Suprapubic skin (tissue), 4 donors: ENCODE results near the gene SPTBN1.

Experiments
- CTCF ChIP-seq, 2 donors: fragments of 200-600 bp in 1 of 2; fragments of 450-650 bp in 1 of 2; sonication (generic) in 1 of 2; IDR thresholded peaks; one replicate each; pipeline ENCODE4 v1.5.1; 2016 to 2019; ENCODE audit warnings: antibody characterized with exemption in 2 of 2, mild to moderate bottlenecking in 1 of 2, moderate library complexity in 1 of 2
- EP300 ChIP-seq: sonication (generic); formaldehyde crosslinking; IDR thresholded peaks from one replicate; pipeline ENCODE4 v1.6.1; 2017; ENCODE audit warnings: antibody characterized with exemption
- POLR2A ChIP-seq, 2 donors: fragments of 450-650 bp; IDR thresholded peaks; one replicate each; pipeline ENCODE4 v1.6.1; 2017; ENCODE audit warnings: antibody characterized with exemption in 2 of 2, mild to moderate bottlenecking in 2 of 2, moderate library complexity in 2 of 2
- POLR2AphosphoS5 ChIP-seq, 3 donors: sonication (generic); formaldehyde crosslinking; IDR thresholded peaks; one replicate each; pipeline ENCODE4 v1.6.1; 2017; ENCODE audit warnings: antibody characterized with exemption in 3 of 3

DNA sequence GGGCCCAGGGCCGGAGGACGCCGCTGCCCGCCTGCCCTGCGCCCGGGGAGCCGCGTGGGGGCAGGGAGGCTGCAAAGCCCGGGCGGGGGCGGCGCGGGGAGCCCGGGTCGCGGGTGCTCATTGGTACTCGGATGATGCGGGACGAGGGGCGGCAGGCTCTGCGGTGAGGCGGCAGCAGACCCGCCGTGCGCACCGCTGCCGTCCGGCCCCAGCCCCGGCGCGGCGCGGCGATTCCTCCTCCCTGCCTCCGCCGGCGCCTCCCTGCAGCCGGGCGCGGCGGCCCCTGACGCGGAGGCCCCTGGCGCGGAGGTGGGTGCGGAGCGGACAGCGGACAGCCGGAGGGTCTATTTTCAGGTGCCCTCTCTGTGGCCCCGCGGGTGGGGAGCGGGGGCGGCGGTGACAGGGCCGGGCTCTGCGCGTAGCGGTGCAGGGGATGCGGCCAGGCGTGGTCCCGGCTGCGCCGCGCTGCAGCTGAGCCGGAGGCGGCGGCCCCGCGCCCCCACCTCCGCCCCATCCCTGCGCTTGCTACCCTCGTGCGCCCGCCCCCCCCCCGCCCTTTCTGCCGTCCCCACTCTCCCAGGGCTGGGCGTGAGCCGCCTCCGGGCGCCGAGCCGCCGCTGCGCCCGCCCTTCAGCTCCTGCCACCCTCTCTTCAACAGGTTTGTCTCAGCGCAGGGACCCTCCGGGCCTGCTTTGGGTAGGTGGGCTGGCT is 640 bp downstream of the SPTBN1 start:
- TF ChIP-seq CTCF (IDR thresholded peaks at IDR 0.05) (no peak), POLR2A (IDR thresholded peaks at IDR 0.05) (no peak), EP300 (no peak), POLR2AphosphoS5 (IDR thresholded peaks at IDR 0.05) (no peak)
